Measurements from ENCODE around the gene GET4.

Gene GET4

GRCh38 chr7:925601-926000 lies 49.2 kb downstream of the GET4 start:
- in situ Hi-C loops (cut with MboI; ENCODE audit: low pct_unique_long_range_greater_than_20kb, low sequenced_read_pairs, unreplicated experiment) = no loop called here
- no peak for DNase-seq (ENCODE audit: low spot score)
- TF ChIP-seq, protein P1, sequence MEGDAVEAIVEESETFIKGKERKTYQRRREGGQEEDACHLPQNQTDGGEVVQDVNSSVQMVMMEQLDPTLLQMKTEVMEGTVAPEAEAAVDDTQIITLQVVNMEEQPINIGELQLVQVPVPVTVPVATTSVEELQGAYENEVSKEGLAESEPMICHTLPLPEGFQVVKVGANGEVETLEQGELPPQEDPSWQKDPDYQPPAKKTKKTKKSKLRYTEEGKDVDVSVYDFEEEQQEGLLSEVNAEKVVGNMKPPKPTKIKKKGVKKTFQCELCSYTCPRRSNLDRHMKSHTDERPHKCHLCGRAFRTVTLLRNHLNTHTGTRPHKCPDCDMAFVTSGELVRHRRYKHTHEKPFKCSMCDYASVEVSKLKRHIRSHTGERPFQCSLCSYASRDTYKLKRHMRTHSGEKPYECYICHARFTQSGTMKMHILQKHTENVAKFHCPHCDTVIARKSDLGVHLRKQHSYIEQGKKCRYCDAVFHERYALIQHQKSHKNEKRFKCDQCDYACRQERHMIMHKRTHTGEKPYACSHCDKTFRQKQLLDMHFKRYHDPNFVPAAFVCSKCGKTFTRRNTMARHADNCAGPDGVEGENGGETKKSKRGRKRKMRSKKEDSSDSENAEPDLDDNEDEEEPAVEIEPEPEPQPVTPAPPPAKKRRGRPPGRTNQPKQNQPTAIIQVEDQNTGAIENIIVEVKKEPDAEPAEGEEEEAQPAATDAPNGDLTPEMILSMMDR (IDR thresholded peaks at IDR 0.05; ENCODE audit: extremely low read depth, insufficient read depth, missing control alignments) = no peak

DNA sequence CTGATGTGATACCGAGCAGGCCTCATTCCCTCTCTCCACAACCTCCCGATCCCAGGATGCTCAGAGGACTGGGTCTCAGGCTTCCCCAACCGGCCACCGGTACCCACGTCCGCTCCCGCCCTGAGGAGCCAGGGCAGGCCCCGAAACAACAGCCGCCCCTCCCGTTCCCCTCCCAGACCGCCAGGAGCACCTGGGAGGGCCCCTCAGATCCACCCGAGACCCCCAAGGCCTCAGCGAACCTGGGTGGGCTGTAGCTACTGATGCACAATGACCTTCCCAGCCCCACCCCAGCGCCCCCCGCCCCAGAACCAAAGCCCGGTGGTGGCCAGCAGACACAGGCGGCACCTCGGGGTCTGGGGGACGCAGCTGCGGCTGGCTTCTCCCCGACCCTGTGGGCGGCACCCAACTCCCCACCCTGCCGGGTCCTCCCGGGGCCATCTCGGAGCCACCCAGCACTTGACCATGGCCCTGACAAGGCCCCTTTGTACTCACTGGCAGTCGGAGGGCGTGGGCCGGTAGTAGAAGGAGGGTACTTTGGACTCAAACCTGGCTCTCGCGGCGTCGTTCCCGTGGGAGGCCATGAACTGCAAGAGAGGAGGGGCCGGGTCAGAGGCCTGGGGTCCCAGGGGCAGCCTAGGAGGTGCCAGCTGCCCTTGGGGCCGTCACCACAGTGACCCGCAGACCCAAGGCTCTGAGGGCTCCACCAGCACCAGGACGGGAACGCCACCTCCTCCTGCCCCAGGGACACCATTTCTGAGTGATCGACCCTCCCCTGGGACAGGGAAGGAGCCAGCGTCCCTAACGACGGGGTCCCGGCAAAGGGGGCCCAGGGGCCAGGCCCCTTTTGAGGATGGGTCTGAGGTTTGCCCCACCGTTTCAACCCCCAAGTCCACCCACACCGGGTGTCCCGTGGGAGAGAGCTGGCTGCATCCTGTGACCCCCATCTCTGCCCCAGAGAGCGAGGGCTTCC lies 50.0 kb downstream of the GET4 start:
- no peak for DNase-seq (ENCODE audit: low spot score)
- in situ Hi-C loops (cut with MboI; ENCODE audit: low pct_unique_long_range_greater_than_20kb, low sequenced_read_pairs, unreplicated experiment) = no loop called here
- TF ChIP-seq, protein P1 (IDR thresholded peaks at IDR 0.05; ENCODE audit: extremely low read depth, insufficient read depth, missing control alignments) = no peak

GRCh38 chr7:927031-927671 lies 50.8 kb downstream of the GET4 start:
- DNase-seq (ENCODE audit: low spot score) = no peak
- in situ Hi-C loops (cut with MboI; ENCODE audit: low pct_unique_long_range_greater_than_20kb, low sequenced_read_pairs, unreplicated experiment) = no loop called here
- TF ChIP-seq, protein P1 (IDR thresholded peaks at IDR 0.05; ENCODE audit: extremely low read depth, insufficient read depth, missing control alignments) = no peak

DNA sequence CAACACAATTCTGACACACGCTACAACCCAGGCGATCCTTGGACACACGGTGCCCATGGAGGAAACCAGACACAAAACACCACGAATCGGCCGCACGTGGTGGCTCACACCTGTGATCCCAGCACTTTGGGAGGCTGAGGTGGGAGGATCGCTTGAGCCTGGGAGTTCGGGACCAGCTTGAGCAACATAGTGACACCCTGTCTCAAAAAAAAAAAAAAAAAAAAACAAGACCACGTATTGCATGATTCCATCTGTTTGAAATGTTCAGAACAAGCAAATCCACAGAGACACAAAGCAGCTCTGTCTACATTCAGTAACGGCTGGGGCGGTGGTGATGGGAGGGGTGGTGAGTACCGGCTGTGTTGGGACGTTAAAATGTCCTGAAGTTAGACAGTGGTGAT lies 53.0 kb downstream of the GET4 start:
- in situ Hi-C loops (cut with MboI; ENCODE audit: low pct_unique_long_range_greater_than_20kb, low sequenced_read_pairs, unreplicated experiment) = no loop called here

GRCh38 chr7:930975-931758 lies 54.8 kb downstream of the GET4 start:
- in situ Hi-C loops (cut with MboI; ENCODE audit: low pct_unique_long_range_greater_than_20kb, low sequenced_read_pairs, unreplicated experiment) = no loop called here
- DNase-seq (ENCODE audit: low spot score) = no peak

More for the DNA sequence above, 53.0 kb downstream of the GET4 start:
- DNase-seq (ENCODE audit: low spot score) = no peak
- TF ChIP-seq, protein P1 (IDR thresholded peaks at IDR 0.05; ENCODE audit: extremely low read depth, insufficient read depth, missing control alignments) = no peak

More at GRCh38 chr7:930975-931758, 54.8 kb downstream of the GET4 start:
- TF ChIP-seq, protein P1 (IDR thresholded peaks at IDR 0.05; ENCODE audit: extremely low read depth, insufficient read depth, missing control alignments) = no peak
